ENCODE results near the gene CSTB. TPM values are rescaled to one million over a fixed set of nuclear protein-coding genes. Genes with fewer than 3 reads are reported as not detected.

The CSTB gene
- total RNA-seq, 1 experiment from 2014 or later: 40.7 TPM

GRCh38 chr21:43812139-43812821, 36.2 kb upstream of the CSTB start:
- H3K79me1 ChIP-seq (ENCODE audit: insufficient read depth, low read depth, low read length, poor library complexity, severe bottlenecking): no peaks in the 10 kb centered on the region

More at GRCh38 chr21:43812139-43812821, 36.2 kb upstream of the CSTB start:
- Histone ChIP-seq H2BK120ac (ENCODE audit: low read depth, low read length, poor library complexity, severe bottlenecking) (no peak overlapping the region), H2BK12ac (ENCODE audit: insufficient read length, low read depth, low read length) (no peak overlapping the region), H3K4ac (ENCODE audit: low read depth, low read length) (no peak overlapping the region), H4K5ac (ENCODE audit: insufficient read length, low read depth, low read length) (no peak overlapping the region), H3K9ac (ENCODE audit: extremely low read depth, insufficient read length, low read length) (no peak overlapping the region), H3K4me2 (ENCODE audit: insufficient read depth, insufficient read length, low read length) (no peak overlapping the region), H3K79me2 (ENCODE audit: insufficient read depth, low read length) (no peaks in the 10 kb centered on the region), H3T11ph (ENCODE audit: low read length) (no peak overlapping the region), H3K14ac (ENCODE audit: insufficient read depth, low read length) (no peak overlapping the region), H2AFZ (ENCODE audit: low read length) (no peak overlapping the region), H3K23ac (ENCODE audit: insufficient read length, low read depth, low read length) (no peak overlapping the region), H3K23me2 (ENCODE audit: insufficient read length, low read depth, low read length, poor library complexity, severe bottlenecking) (no peaks in the 10 kb centered on the region), H3K56ac (ENCODE audit: insufficient read length, low read depth, low read length) (no peak overlapping the region), H3K27me3 (ENCODE audit: insufficient read depth, low read length) (no peaks in the 10 kb centered on the region), H4K8ac (replicated peaks; ENCODE audit: insufficient read length, low read depth, low read length) (no peak overlapping the region), H3K27ac (ENCODE audit: insufficient read length, low read depth, low read length) (no peak overlapping the region), H3K18ac (ENCODE audit: insufficient read length, low read depth, low read length) (no peak overlapping the region), H4K20me1 (ENCODE audit: control insufficient read depth, insufficient read depth, insufficient read length) (no peaks in the 10 kb centered on the region), H2BK5ac (ENCODE audit: insufficient read length, low read length) (no peak overlapping the region), H3K4me1 (ENCODE audit: insufficient read depth, low read length) (no peaks in the 10 kb centered on the region), H4K91ac (ENCODE audit: insufficient read length, low read depth, low read length) (no peak overlapping the region), H2BK15ac (ENCODE audit: low read depth, low read length) (no peak overlapping the region), H2AK5ac (ENCODE audit: insufficient read length, low read length) (no peak overlapping the region), H2BK20ac (ENCODE audit: low read depth, low read length, poor library complexity, severe bottlenecking) (no peak overlapping the region), H3K9me3 (ENCODE audit: control insufficient read depth, low read depth, low read length) (no peaks in the 10 kb centered on the region)
- H3K27ac Mint-ChIP-seq: no peak overlapping the region
- H3K4me1 Mint-ChIP-seq: peaks cover 12 to 24% of the 10 kb centered on the region in 2 experiments
- H3K36me3 Mint-ChIP-seq (ENCODE audit: insufficient read depth in 1 of 3, low read depth in 3 of 3): no peaks in the 10 kb centered on the region; a peak in 1 of 7 replicates
- TF ChIP-seq CTCF (conservative IDR thresholded peaks at IDR 0.05): no peak
- WGBS (ENCODE audit: extremely low coverage, insufficient read length, low lambda C conversion rate): no CpG with 5 or more reads among the region's 27 CpGs
- no peaks in the 10 kb centered on the region for H3K27me3 Mint-ChIP-seq (ENCODE audit: low read depth)
- DNase-seq: no peak
- H3K9me3 Mint-ChIP-seq: no peaks in the 10 kb centered on the region
- H3K4me3 Mint-ChIP-seq: no peak overlapping the region
